Activated CD4-positive, alpha-beta T cell treated with anti-CD3 and anti-CD28 coated beads, Interleukin-2, Interleukin-6, amounts not matched to agents 100 ng/mL and 50 ng/mL, durations not matched to agents 16 hours and 8 hours (primary cell): ENCODE data around the gene NOL4L.

ENCODE experiments used
- DNase-seq: peaks from one replicate; pipeline ENCODE4 v3.0.0-alpha.2; 2020

Gene NOL4L

GRCh38 chr20:32585011-32585585 lies at the start of gene NOL4L:
Gene NOL4L, minus strand, starts transcription at chr20:32585333. Its CDS starts 443 bp downstream, at chr20:32584890.
- peak; percentile 23 for DNase-seq

DNA sequence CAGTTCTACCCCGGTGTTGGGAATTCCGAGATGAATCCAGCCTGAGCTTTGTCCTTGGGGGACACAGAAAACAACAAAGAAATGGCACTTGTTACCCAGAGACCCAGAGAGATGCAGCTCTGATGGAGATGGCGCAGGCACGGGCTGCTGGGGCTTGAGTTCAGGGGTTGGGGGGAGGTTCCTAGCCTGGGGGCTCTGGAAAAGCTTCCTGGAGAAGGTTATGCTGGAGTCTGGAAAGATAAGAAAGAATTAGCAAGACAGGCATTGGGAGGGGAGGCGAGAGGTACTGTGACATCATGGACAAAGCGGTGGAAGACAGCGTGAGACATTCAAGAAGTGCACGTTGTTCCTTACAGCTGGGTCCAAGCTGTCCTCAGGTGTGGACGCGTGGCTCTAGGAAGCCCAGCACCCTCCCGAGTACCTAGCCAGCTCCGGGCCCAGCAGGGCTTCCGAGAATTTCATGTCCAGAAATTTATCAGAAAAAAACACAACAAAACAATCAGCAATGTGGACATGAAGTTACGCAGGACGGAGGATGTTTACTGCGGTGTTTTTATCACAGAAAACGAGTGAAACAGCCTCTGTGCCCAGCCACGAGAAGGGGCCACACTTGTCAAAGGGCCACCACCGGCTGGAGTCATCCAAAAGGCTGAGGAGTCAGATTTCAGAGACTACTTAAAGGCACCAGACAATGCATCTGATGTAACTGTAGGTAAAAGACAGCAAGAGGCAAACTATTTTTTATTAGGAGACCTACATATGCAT lies 49.1 kb upstream of the NOL4L start:
- no peak for DNase-seq

DNA sequence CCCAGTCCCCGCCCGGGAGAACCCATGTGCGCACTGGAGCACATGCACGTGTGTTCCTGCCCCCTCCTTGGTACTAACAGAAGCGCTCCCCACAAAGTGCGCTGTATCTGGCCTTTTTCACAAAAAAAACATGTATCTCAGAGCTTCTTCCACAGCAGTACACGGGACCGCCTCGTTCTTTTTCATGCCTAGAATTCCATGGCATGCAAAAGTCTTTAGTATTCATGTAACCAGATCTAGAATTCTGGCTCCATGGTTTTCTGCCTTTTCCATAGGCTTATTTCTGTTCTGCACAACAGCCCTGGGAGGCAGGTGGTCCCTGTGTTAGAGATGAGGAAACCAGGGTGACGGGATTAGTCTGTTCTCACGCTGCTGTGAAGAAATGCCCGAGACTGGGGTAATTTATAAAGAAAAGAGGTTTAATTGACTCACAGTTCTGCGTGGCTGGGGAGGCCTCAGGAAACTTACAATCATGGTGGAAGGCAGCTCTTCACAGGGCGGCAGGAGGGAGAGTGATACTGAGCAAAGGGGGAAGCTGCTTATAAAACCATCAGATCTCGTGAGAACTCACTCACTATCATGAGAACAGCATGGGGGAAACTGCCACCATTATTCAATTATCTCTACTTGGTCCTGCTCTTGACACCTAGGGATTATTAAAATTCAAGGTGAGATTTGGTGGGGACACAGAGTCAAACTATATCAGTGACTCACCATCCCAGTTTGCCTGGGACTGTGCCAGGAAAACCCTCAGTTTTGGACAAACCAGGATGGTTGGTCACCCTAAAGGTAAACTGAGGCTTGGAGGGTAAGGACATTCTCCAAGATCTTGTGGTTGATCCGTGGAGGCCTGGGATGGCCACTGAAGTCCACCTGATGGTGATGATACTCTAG lies 47.6 kb upstream of the NOL4L start:
- no peak for DNase-seq

DNA sequence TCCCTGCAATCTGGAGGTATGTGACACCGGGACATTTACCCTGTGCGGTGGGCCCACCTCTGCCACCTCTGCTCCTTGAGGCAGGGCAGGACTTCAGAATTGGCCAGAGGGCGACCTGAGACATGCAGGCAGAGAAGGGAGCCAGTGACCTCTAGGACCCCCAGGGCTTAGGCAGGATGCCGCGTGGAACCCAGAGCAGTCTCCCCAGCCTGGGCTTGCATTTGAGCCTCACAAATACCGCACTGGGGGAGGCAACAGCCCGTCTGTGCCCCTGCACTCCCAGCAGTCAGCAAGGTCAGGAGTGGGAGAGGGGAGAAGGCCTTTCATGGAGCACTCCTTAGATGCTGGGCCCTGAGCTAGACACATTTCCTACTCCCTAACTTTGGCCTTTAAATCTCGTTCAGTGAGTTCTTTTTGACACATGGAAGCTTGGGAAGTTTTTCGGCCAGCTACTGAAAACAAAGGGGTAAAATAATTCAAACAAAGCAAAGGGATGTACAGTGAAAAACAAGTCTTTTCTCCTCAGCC lies 46.9 kb upstream of the NOL4L start:
- DNase-seq: no peak

- DNase-seq: no peak
Measured at GRCh38 chr20:32629813-32630212, 44.7 kb upstream of the NOL4L start.

DNA sequence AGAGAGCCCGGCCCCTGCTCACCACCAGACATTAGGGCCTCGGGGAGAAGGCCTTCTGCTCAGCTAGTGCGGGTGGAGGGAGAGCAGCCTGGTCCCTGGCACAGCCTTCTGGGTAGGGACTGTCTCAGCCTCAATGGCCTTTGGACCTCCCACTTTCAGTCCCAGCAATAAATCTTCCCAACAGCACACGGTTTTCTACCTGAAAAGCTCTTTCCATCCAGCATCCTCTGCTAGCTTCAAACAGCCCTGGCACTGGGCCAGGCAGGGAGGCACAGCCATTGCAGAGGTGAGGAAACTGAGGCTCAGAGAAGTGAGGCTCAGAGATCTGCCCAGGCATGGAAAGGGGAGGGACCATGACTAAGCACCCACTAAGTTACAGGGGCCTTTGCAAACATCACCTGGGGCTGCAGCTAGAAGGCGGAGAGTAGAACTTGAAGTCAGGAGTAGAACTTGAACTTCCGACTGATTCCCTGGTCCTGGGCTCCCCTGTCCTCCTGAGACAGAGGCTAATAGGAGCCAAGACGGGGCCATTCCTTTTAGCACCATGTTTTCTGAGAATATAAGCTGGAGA lies 43.9 kb upstream of the NOL4L start:
- no peak for DNase-seq

DNA sequence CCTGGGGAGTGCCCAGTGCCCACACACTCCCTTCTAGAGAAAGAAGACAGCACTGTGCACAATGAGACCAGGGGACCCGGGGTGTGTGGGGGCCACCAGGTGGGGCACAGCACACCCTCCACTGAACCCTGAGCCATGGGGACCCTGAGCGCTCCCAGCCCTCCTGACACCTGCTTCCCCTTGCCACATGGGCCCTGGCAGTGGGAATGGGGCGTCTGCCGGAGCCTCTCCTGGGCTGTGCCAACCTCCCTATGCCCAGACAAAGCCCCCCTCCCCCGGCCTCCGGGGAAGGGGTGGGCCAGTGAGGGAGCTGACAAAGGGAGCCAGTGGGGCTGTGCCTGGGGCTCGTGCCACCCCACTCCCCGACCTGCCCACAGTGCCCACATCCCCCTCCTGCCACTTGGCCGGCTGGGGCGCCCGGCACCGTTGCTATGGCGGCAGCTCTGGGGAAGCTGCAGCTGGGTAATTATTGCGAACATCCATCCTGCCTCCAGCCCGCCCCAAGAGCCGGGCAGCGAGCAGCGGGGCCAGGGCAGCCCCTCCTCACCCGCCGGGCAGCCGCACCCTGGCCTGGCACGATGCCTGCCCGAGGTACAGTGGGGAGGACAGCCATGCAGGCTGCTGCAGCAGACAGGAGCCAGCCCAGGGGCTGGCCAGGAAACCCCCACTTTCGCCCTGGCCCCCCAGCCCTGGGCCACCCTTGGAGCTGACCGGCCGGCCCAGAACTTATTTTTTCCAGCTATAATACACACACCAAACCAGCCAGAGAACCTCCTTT lies 41.9 kb upstream of the NOL4L start:
- no peak for DNase-seq

GRCh38 chr20:32626407-32626806 lies 41.3 kb upstream of the NOL4L start:
- no peak for DNase-seq

- no peak for DNase-seq
Measured at GRCh38 chr20:32625996-32626395, 40.9 kb upstream of the NOL4L start.

- no peak for DNase-seq
Measured at GRCh38 chr20:32624687-32625345, 39.7 kb upstream of the NOL4L start.

GRCh38 chr20:32623667-32624157 lies 38.6 kb upstream of the NOL4L start:
- DNase-seq: no peak

GRCh38 chr20:32622585-32623468 lies 37.7 kb upstream of the NOL4L start:
- DNase-seq: no peak

GRCh38 chr20:32621891-32622584 lies 36.9 kb upstream of the NOL4L start:
- DNase-seq: no peak

GRCh38 chr20:32621071-32621890 lies 36.1 kb upstream of the NOL4L start:
- DNase-seq: peak; percentile 7

GRCh38 chr20:32619586-32619985 lies 34.5 kb upstream of the NOL4L start:
- no peak for DNase-seq

- no peak for DNase-seq
Measured at GRCh38 chr20:32614772-32615171, 29.6 kb upstream of the NOL4L start.

DNA sequence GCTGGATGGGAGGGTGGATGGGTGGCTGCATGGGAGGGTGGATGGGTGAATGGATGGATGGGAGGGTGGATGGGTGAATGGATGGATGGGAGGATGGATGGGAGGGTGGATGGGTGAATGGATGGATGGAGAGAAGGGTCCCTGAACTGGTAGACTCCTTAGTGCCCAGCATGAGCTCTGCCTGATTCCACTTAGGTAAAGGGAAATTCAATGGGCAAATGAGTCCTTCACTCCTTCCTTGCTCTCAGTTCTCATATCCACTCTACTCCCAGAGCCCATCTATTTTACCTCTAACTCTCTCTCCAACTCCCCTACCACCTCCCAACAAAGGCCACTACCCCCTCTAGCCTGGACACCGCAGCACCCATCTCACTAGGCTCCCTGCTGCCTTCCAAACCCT lies 29.2 kb upstream of the NOL4L start:
- DNase-seq: no peak

DNA sequence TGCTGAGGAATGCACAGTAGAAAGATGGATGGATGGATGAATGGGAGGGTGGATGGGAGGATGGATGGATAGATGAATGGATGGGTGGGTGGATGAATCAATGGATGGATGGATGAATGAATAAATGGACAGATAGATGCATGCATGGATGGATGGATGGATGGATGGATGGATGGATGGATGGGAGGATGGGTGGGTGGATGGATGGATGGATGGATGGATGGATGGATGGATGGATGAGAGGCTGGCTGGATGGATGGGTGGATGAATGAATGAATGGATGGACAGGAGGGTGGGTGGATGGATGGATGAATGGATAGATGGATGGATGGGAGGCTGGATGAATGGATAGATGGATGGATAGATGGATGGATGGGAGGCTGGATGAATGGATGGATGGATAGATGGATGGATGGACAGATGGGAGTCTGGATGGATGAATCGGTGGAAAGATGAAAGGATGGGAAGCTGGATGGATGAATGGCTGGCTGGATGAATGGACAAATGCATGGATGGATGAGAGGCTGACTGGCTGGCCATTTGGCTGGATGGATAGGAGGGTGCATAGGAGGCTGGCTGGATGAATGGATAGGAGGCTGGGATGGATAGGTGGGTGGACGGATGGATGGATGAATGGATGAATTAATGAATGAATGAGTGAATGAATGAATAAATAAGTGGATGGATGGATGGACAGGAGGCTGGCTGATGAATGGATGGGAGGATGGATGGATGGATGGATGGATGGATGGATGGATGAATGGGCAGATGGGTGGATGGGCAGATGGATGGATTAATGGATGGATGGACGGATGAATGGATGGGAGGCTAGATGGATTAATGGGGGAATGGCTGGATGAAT lies 28.3 kb upstream of the NOL4L start:
- DNase-seq: no peak
